HFFc6 (cell line): Measurements from ENCODE around the gene DDI2. TPM values are rescaled to one million over a fixed set of nuclear protein-coding genes. Genes with fewer than 3 reads are reported as not detected.

Experiments
- DNase-seq: peaks from one replicate; pipeline ENCODE4 v3.0.0-alpha.2; 2018
- H3K27ac Mint-ChIP-seq: 2 replicates; pipeline ENCODE4 v1.8.0; 2020; ENCODE audit warnings: mild to moderate bottlenecking, mixed read lengths
- H3K27me3 Mint-ChIP-seq: 2 replicates; pipeline ENCODE4 v1.8.0; 2021; ENCODE audit warnings: mild to moderate bottlenecking, moderate library complexity, mixed read lengths; ENCODE audit not compliant: insufficient read depth
- H3K36me3 Mint-ChIP-seq: 2 replicates; pipeline ENCODE4 v1.8.0; 2021; ENCODE audit warnings: low read depth, mixed read lengths
- H3K4me1 Mint-ChIP-seq: 2 replicates; pipeline ENCODE4 v1.8.0; 2020; ENCODE audit warnings: low read depth, mixed read lengths
- H3K4me3 Mint-ChIP-seq: 2 replicates; pipeline ENCODE4 v1.8.0; 2020; ENCODE audit warnings: mild to moderate bottlenecking, moderate library complexity, mixed read lengths
- H3K9me3 Mint-ChIP-seq: 2 replicates; pipeline ENCODE4 v1.8.0; 2020; ENCODE audit warnings: mild to moderate bottlenecking, mixed read lengths
- total RNA-seq, 6 experiments: library from RNA; stranded (reverse); fragmentation: NEBNext Ultra II Directional; extraction: Animal tissue kit (Norgen Biotek cat#: 25700); gene quantifications; 2 replicates in 1 of 6; 3 replicates in 5 of 6; pipeline ENCODE4 v1.2.3, GENCODE V29; 2021
- TF ChIP-seq, protein P1 (sequence below): fragments of 200-600 bp; sonication (generic); IDR thresholded peaks from 2 replicates; pipeline ENCODE4 v1.5.0; 2021; ENCODE audit warnings: antibody characterized with exemption, mild to moderate bottlenecking

The DDI2 gene
- total RNA-seq, 6 experiments from 2014 or later, result 11.6 to 15.3 (median 13.3) TPM

DNA sequence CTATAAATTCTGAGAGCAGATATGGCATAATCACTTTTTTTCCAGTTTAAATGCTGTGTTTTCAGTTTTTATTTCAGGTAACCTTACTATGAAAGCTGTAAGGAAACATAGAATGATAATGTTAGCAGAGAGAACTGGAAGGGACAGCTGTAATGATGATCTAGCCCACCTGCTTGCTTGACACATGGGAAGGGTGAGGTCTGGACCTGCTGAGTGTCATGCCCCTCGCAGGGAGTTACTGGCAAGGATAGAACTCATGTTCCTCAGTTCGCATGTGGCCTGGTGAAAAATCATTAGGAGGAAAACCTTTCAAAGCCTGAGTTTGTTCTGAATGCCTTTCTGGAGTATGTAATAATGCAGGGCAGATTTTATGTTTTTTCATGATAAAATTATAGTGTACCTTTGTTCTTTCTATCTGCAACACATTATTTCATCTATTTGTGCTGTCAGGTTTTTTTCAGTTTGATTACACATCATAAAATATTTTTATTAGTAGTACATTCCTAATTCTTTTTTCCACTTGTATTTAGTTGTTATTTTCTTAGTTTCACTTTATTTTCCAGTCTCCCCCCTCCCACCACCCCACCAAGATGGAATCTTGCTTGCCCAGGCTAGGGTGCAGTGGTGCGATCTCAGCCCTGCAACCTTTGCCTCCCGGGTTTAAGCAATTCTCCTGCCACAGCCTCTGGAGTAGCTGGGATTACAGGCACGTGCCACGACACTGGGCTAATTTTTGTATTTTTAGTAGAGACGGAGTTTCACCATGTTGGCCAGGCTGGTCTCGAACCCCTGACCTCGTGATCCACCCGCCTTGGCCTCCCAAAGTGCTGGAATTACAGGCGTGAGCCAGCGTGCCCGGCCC lies 8.0 kb downstream of the DDI2 start:
- H3K9me3 Mint-ChIP-seq, result no peaks in the 10 kb centered on the region
- H3K4me1 Mint-ChIP-seq, result peaks cover 60% of the 10 kb centered on the region
- TF ChIP-seq, protein P1, sequence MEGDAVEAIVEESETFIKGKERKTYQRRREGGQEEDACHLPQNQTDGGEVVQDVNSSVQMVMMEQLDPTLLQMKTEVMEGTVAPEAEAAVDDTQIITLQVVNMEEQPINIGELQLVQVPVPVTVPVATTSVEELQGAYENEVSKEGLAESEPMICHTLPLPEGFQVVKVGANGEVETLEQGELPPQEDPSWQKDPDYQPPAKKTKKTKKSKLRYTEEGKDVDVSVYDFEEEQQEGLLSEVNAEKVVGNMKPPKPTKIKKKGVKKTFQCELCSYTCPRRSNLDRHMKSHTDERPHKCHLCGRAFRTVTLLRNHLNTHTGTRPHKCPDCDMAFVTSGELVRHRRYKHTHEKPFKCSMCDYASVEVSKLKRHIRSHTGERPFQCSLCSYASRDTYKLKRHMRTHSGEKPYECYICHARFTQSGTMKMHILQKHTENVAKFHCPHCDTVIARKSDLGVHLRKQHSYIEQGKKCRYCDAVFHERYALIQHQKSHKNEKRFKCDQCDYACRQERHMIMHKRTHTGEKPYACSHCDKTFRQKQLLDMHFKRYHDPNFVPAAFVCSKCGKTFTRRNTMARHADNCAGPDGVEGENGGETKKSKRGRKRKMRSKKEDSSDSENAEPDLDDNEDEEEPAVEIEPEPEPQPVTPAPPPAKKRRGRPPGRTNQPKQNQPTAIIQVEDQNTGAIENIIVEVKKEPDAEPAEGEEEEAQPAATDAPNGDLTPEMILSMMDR, result no peak
- no peak for DNase-seq
- no peak overlapping the region for H3K27ac Mint-ChIP-seq
- H3K27me3 Mint-ChIP-seq, result no peaks in the 10 kb centered on the region
- H3K4me3 Mint-ChIP-seq, result no peak overlapping the region
- peaks cover 20% of the 10 kb centered on the region for H3K36me3 Mint-ChIP-seq

GRCh38 chr1:15626269-15626950 lies 9.2 kb downstream of the DDI2 start:
- TF ChIP-seq, protein P1, result no peak
- no peak for DNase-seq
- Mint-ChIP-seq H3K27me3 (no peaks in the 10 kb centered on the region), H3K9me3 (no peaks in the 10 kb centered on the region), H3K4me1 (peaks cover 54% of the 10 kb centered on the region), H3K36me3 (peaks cover 28% of the 10 kb centered on the region), H3K4me3 (no peak overlapping the region), H3K27ac (no peak overlapping the region)

- Mint-ChIP-seq H3K4me1 (peaks cover 43% of the 10 kb centered on the region), H3K4me3 (no peak overlapping the region), H3K27ac (peak overlapping the region; percentile 68), H3K36me3 (peaks cover 32% of the 10 kb centered on the region), H3K27me3 (no peaks in the 10 kb centered on the region), H3K9me3 (no peaks in the 10 kb centered on the region)
- DNase-seq, result no peak
- TF ChIP-seq, protein P1, result no peak
These were observed 10.2 kb downstream of the DDI2 start for GRCh38 chr1:15627343-15627988.

DNA sequence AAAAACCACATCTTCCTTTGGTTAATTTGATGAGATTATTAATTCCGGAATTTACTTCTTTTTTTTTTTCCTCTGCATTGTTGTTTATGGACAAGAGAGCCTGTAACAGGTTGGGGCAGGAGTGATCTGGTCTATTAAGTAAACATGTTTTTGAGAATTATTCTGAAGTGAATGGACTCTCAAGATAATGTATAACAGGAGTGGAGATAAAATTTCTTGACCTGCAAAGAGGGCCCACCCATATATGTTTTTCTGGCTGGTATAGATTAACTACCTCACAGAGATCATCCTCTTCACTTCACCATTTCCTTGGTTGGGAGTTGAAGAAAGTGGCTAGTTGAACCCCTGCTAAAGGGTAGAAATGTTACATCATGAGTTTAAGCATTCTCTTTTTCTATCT lies 10.7 kb downstream of the DDI2 start:
- no peak for DNase-seq
- Mint-ChIP-seq H3K27me3 (no peaks in the 10 kb centered on the region), H3K27ac (peak overlapping the region; percentile 68), H3K9me3 (no peaks in the 10 kb centered on the region), H3K36me3 (peaks cover 32% of the 10 kb centered on the region), H3K4me1 (peaks cover 38% of the 10 kb centered on the region), H3K4me3 (no peak overlapping the region)
- TF ChIP-seq, protein P1, result no peak

DNA sequence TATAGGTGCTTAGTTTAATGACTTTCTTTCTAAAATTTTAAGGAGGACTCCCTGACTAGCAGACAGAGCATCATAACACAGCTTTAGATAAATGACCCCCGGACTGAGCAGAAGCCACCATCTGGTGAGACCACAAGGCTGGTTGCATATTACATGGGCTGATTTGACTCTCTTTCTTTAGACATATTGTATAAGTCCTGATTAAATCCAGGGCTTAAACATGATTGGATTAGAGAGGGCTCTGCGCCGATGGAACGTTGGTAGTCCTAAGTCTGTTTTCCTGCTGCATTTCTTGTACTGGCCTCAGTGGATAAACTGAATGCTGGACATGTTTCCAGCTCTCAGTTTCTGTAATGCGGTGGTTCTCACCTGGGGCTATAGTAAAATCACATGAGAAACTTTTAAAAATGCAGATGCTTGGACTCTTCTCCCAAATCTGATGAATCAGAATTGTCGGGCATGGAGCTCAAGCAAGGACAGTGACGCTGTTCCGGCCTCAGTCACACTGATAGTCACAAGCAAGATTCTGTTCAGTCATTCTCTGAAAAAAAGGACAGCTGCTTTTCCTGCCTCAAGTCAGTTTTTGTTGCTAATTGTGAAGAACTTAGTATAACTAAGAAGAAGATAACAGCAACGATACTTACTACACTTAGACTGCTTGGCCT lies 16.6 kb downstream of the DDI2 start:
- peaks cover 6% of the 10 kb centered on the region; the same call in 1 of the 2 replicates for H3K4me1 Mint-ChIP-seq
- H3K27ac Mint-ChIP-seq, result no peak overlapping the region
- no peaks in the 10 kb centered on the region; the same call in 1 of the 2 replicates for H3K27me3 Mint-ChIP-seq
- H3K36me3 Mint-ChIP-seq, result peaks cover 28% of the 10 kb centered on the region
- H3K4me3 Mint-ChIP-seq, result no peak overlapping the region
- TF ChIP-seq, protein P1, result no peak
- no peaks in the 10 kb centered on the region for H3K9me3 Mint-ChIP-seq
- DNase-seq, result no peak
